ENCODE data around the gene PDE8B. TPM values are rescaled to one million over a fixed set of nuclear protein-coding genes. Genes with fewer than 3 reads are reported as not detected.

Gene PDE8B
- total and polyA plus RNA-seq, 4 donors: 0.19 to 0.82 (median 0.49) TPM

- Histone ChIP-seq H3K27ac (ENCODE audit: low read depth in 1 of 2, low read length in 2 of 2) (no peak overlapping the region), H3K4me1 (ENCODE audit: control insufficient read depth in 4 of 4, insufficient read depth in 4 of 4, low read length in 3 of 4) (no peaks in the 10 kb centered on the region), H3K9me3 (ENCODE audit: control insufficient read depth in 4 of 4, low read length in 3 of 4) (no peaks in the 10 kb centered on the region), H3K27me3 (ENCODE audit: control insufficient read depth in 4 of 4, insufficient read depth in 4 of 4, low read length in 3 of 4) (no peaks in the 10 kb centered on the region), H3K36me3 (ENCODE audit: control insufficient read depth in 4 of 4, insufficient read depth in 3 of 4, low read depth in 1 of 4, low read length in 3 of 4) (no peaks in the 10 kb centered on the region), H3K9ac (ENCODE audit: low read depth in 1 of 2, low read length in 2 of 2) (no peak overlapping the region), H3K4me3 (ENCODE audit: low read depth in 1 of 3, low read length in 3 of 3) (no peak overlapping the region)
- 53% methylated on average over 6 of the region's 6 CpGs for WGBS
- no peak for DNase-seq (ENCODE audit: low spot score)
- TF ChIP-seq MAX (IDR thresholded peaks at IDR 0.05): no peak
- TF ChIP-seq GABPA (IDR thresholded peaks at IDR 0.05 in 1 of 2, conservative IDR thresholded peaks at IDR 0.05 in 1 of 2): no peak
- no peak for TF ChIP-seq EGR1 (IDR thresholded peaks at IDR 0.05; ENCODE audit: low read depth in 2 of 2)
- no peak for TF ChIP-seq TAF1 (conservative IDR thresholded peaks at IDR 0.05)
- TF ChIP-seq RAD21 (IDR thresholded peaks at IDR 0.05): no peak
- TF ChIP-seq, protein P1, sequence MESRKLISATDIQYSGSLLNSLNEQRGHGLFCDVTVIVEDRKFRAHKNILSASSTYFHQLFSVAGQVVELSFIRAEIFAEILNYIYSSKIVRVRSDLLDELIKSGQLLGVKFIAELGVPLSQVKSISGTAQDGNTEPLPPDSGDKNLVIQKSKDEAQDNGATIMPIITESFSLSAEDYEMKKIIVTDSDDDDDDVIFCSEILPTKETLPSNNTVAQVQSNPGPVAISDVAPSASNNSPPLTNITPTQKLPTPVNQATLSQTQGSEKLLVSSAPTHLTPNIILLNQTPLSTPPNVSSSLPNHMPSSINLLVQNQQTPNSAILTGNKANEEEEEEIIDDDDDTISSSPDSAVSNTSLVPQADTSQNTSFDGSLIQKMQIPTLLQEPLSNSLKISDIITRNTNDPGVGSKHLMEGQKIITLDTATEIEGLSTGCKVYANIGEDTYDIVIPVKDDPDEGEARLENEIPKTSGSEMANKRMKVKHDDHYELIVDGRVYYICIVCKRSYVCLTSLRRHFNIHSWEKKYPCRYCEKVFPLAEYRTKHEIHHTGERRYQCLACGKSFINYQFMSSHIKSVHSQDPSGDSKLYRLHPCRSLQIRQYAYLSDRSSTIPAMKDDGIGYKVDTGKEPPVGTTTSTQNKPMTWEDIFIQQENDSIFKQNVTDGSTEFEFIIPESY (IDR thresholded peaks at IDR 0.05): no peak
- TF ChIP-seq, protein P2, sequence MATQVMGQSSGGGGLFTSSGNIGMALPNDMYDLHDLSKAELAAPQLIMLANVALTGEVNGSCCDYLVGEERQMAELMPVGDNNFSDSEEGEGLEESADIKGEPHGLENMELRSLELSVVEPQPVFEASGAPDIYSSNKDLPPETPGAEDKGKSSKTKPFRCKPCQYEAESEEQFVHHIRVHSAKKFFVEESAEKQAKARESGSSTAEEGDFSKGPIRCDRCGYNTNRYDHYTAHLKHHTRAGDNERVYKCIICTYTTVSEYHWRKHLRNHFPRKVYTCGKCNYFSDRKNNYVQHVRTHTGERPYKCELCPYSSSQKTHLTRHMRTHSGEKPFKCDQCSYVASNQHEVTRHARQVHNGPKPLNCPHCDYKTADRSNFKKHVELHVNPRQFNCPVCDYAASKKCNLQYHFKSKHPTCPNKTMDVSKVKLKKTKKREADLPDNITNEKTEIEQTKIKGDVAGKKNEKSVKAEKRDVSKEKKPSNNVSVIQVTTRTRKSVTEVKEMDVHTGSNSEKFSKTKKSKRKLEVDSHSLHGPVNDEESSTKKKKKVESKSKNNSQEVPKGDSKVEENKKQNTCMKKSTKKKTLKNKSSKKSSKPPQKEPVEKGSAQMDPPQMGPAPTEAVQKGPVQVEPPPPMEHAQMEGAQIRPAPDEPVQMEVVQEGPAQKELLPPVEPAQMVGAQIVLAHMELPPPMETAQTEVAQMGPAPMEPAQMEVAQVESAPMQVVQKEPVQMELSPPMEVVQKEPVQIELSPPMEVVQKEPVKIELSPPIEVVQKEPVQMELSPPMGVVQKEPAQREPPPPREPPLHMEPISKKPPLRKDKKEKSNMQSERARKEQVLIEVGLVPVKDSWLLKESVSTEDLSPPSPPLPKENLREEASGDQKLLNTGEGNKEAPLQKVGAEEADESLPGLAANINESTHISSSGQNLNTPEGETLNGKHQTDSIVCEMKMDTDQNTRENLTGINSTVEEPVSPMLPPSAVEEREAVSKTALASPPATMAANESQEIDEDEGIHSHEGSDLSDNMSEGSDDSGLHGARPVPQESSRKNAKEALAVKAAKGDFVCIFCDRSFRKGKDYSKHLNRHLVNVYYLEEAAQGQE (IDR thresholded peaks at IDR 0.05): no peak
- no peak for TF ChIP-seq RXRA (IDR thresholded peaks at IDR 0.05)
- TF ChIP-seq HNF4A (conservative IDR thresholded peaks at IDR 0.05): no peak
- no peak for TF ChIP-seq HNF4G (IDR thresholded peaks at IDR 0.05)
- TF ChIP-seq JUND (IDR thresholded peaks at IDR 0.05): no peak
- TF ChIP-seq YY1 (IDR thresholded peaks at IDR 0.05): no peak
- TF ChIP-seq FOXA2 (IDR thresholded peaks at IDR 0.05): no peak
- no peak for TF ChIP-seq NR2F2 (IDR thresholded peaks at IDR 0.05)
- TF ChIP-seq SP1 (IDR thresholded peaks at IDR 0.05): no peak
- TF ChIP-seq, protein P3, sequence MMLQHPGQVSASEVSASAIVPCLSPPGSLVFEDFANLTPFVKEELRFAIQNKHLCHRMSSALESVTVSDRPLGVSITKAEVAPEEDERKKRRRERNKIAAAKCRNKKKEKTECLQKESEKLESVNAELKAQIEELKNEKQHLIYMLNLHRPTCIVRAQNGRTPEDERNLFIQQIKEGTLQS (IDR thresholded peaks at IDR 0.05): no peak
- TF ChIP-seq CTCF (IDR thresholded peaks at IDR 0.05; ENCODE audit: low read depth, low read length, missing input control): no peak
- no peak for TF ChIP-seq FOXA1 (IDR thresholded peaks at IDR 0.05)
Observed at GRCh38 chr5:77255617-77256016, 45.1 kb downstream of the PDE8B start.
